Mammary epithelial cell (primary cell): ENCODE results near the gene ALDH3A1.

Source experiments
- CTCF ChIP-seq, 2 donors: IDR thresholded peaks in 1 of 2; conservative IDR thresholded peaks in 1 of 2; 2 replicates each; pipeline ENCODE4 v1.5.1; 2011 to 2012; ENCODE audit warnings: inconsistent platforms in 2 of 2, low read length in 2 of 2, mild to moderate bottlenecking in 2 of 2, control low read depth in 1 of 2, low read depth in 1 of 2; ENCODE audit not compliant: insufficient read depth in 1 of 2; ENCODE audit errors: extremely low read depth in 1 of 2
- EZH2 ChIP-seq: IDR thresholded peaks from 2 replicates; pipeline ENCODE4 v1.6.1; 2012; ENCODE audit warnings: low read length, inconsistent platforms, borderline replicate concordance

DNA sequence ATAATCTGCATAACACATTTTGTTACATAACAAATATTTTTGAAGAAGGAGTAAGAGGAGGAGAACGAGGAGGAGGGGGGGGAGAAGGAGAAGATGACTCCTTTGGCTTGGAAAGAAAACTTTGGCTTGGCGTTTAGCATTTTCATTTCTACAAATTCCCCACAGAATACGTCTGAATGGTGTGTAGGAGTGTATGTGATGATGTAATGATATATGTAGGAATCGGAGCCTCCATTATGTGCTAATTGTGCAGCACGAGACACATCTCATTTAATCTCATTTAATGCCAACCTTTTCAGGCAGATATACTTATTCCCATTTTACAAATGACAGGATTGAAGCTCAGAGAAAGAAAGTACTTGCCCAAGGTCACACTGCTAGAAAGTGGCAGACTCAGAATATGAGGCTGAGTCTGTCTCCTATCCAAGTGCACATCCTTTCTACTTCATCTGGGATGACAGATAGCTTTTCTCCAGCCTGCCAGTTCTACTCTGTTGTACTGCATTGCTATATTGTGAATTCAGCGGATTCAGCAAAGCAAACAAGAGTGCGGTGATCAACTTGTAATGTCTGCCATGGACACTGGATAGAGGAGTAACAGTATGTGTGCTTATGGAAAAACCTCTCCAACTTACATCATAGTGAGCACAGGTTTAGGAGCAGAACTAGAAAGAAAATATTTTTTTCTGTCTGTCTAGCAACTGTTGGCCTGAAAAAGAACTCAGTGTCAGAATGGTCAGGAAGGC is 21.3 kb downstream of the ALDH3A1 start:
- TF ChIP-seq EZH2 (no peak), CTCF (conservative IDR thresholded peaks at IDR 0.05 in 1 of 2, IDR thresholded peaks at IDR 0.05 in 1 of 2; ENCODE audit: extremely low read depth in 1 of 2, insufficient read depth in 1 of 2, low read depth in 1 of 2, low read length in 2 of 2) (no peak)
